ENCODE data around the gene CFDP1.

GRCh38 chr16:75294773-75295459 lies 138.4 kb downstream of the CFDP1 start:
- no peak for TF ChIP-seq POLR2A (IDR thresholded peaks at IDR 0.05)
- no peak for TF ChIP-seq CTCF (IDR thresholded peaks at IDR 0.05)
